H9 (cell line): Measurements from ENCODE around the gene PCSK2. TPM values are rescaled to one million over a fixed set of nuclear protein-coding genes. Genes with fewer than 3 reads are reported as not detected.

Source experiments
- DNase-seq: peaks from one replicate; pipeline ENCODE4 v3.0.0-alpha.2; 2017
- H2AFZ ChIP-seq: one replicate; pipeline ENCODE4 v1.6.1; 2013; ENCODE audit warnings: mild to moderate bottlenecking, low read length, control low read depth, moderate library complexity
- H2AK5ac ChIP-seq: 2 replicates; pipeline ENCODE4 v1.6.1; 2013; ENCODE audit warnings: low read length, control low read depth, mixed read lengths; ENCODE audit not compliant: insufficient read length
- H2BK120ac ChIP-seq: one replicate; pipeline ENCODE4 v1.6.1; 2013; ENCODE audit warnings: low read depth, mild to moderate bottlenecking, low read length, control low read depth, inconsistent platforms; ENCODE audit not compliant: poor library complexity, severe bottlenecking
- H2BK12ac ChIP-seq: 2 replicates; pipeline ENCODE4 v1.6.1; 2013; ENCODE audit warnings: low read length, control low read depth, mixed read lengths, low read depth; ENCODE audit not compliant: insufficient read length
- H2BK15ac ChIP-seq: 2 replicates; pipeline ENCODE4 v1.6.1; 2013; ENCODE audit warnings: low read depth, low read length, control low read depth
- H2BK20ac ChIP-seq: one replicate; pipeline ENCODE4 v1.6.1; 2013; ENCODE audit warnings: low read depth, mild to moderate bottlenecking, low read length, control low read depth, inconsistent platforms; ENCODE audit not compliant: poor library complexity, severe bottlenecking
- H2BK5ac ChIP-seq: 2 replicates; pipeline ENCODE4 v1.6.1; 2013; ENCODE audit warnings: low read length, control low read depth, mixed read lengths; ENCODE audit not compliant: insufficient read length
- H3K14ac ChIP-seq: 2 replicates; pipeline ENCODE4 v1.6.1; 2013; ENCODE audit warnings: low read length, control low read depth; ENCODE audit not compliant: insufficient read depth
- H3K18ac ChIP-seq: 2 replicates; pipeline ENCODE4 v1.6.1; 2013; ENCODE audit warnings: low read depth, mild to moderate bottlenecking, mixed read lengths, low read length, control low read depth; ENCODE audit not compliant: insufficient read length
- H3K23ac ChIP-seq: 2 replicates; pipeline ENCODE4 v1.6.1; 2013; ENCODE audit warnings: low read length, control low read depth, mixed read lengths, low read depth; ENCODE audit not compliant: insufficient read length
- H3K23me2 ChIP-seq: 2 replicates; pipeline ENCODE4 v1.6.1; 2013; ENCODE audit warnings: low read depth, mild to moderate bottlenecking, mixed read lengths, low read length, control low read depth; ENCODE audit not compliant: insufficient read length, poor library complexity, severe bottlenecking
- H3K27ac ChIP-seq: 2 replicates; pipeline ENCODE4 v1.5.1; 2013; ENCODE audit warnings: low read length, control low read depth, mixed read lengths, low read depth; ENCODE audit not compliant: insufficient read length
- H3K27me3 ChIP-seq: 2 replicates; pipeline ENCODE4 v1.6.1; 2013; ENCODE audit warnings: low read length, control low read depth, inconsistent platforms; ENCODE audit not compliant: insufficient read depth
- H3K4ac ChIP-seq: 2 replicates; pipeline ENCODE4 v1.6.1; 2013; ENCODE audit warnings: low read depth, mild to moderate bottlenecking, control low read depth, inconsistent platforms, low read length, moderate library complexity
- H3K4me1 ChIP-seq: 2 replicates; pipeline ENCODE4 v1.6.1; 2013; ENCODE audit warnings: low read length, control low read depth, inconsistent platforms; ENCODE audit not compliant: insufficient read depth
- H3K4me2 ChIP-seq: 2 replicates; pipeline ENCODE4 v1.6.1; 2013; ENCODE audit warnings: low read length, control low read depth, mixed read lengths; ENCODE audit not compliant: insufficient read length, insufficient read depth
- H3K56ac ChIP-seq: 2 replicates; pipeline ENCODE4 v1.6.1; 2013; ENCODE audit warnings: low read depth, mild to moderate bottlenecking, mixed read lengths, low read length, control low read depth; ENCODE audit not compliant: insufficient read length
- H3K79me1 ChIP-seq: 2 replicates; pipeline ENCODE4 v1.6.1; 2013; ENCODE audit warnings: low read depth, mild to moderate bottlenecking, moderate library complexity, low read length, control low read depth, inconsistent platforms; ENCODE audit not compliant: insufficient read depth, poor library complexity, severe bottlenecking
- H3K79me2 ChIP-seq: 2 replicates; pipeline ENCODE4 v1.6.1; 2013; ENCODE audit warnings: low read length, control low read depth, inconsistent platforms; ENCODE audit not compliant: insufficient read depth
- H3K9ac ChIP-seq: 2 replicates; pipeline ENCODE4 v1.6.1; 2013; ENCODE audit warnings: low read length, control low read depth, mixed read lengths; ENCODE audit not compliant: insufficient read length; ENCODE audit errors: extremely low read depth
- H3K9me3 ChIP-seq: one replicate; pipeline ENCODE4 v1.6.1; 2013; ENCODE audit warnings: low read depth, low read length, inconsistent platforms; ENCODE audit not compliant: control insufficient read depth
- H3T11ph ChIP-seq: one replicate; pipeline ENCODE4 v1.6.1; 2013; ENCODE audit warnings: mild to moderate bottlenecking, low read length, control low read depth, inconsistent platforms
- H4K20me1 ChIP-seq: one replicate; pipeline ENCODE4 v1.6.1; 2013; ENCODE audit not compliant: control insufficient read depth, insufficient read length, insufficient read depth
- H4K5ac ChIP-seq: 2 replicates; pipeline ENCODE4 v1.6.1; 2013; ENCODE audit warnings: low read depth, mild to moderate bottlenecking, mixed read lengths, low read length, control low read depth; ENCODE audit not compliant: insufficient read length
- H4K8ac ChIP-seq: replicated peaks from 2 replicates; pipeline ENCODE4 v1.6.1; 2013; ENCODE audit warnings: low read length, control low read depth, mixed read lengths, low read depth; ENCODE audit not compliant: insufficient read length
- H4K91ac ChIP-seq: 2 replicates; pipeline ENCODE4 v1.6.1; 2013; ENCODE audit warnings: low read depth, mild to moderate bottlenecking, moderate library complexity, mixed read lengths, low read length, control low read depth; ENCODE audit not compliant: insufficient read length
- H3K27ac Mint-ChIP-seq, 3 experiments: 2 replicates in 2 of 3; 3 replicates in 1 of 3; pipeline ENCODE4 v1.8.0; 2020 to 2021; ENCODE audit warnings: mixed read lengths in 3 of 3, mild to moderate bottlenecking in 1 of 3, moderate library complexity in 1 of 3
- H3K27me3 Mint-ChIP-seq: 2 replicates; pipeline ENCODE4 v1.8.0; 2021; ENCODE audit warnings: low read depth, mild to moderate bottlenecking, moderate library complexity, mixed read lengths
- H3K36me3 Mint-ChIP-seq, 3 experiments: 2 replicates in 2 of 3; 3 replicates in 1 of 3; pipeline ENCODE4 v1.8.0; 2020 to 2021; ENCODE audit warnings: low read depth in 3 of 3, mixed read lengths in 3 of 3; ENCODE audit not compliant: insufficient read depth in 1 of 3
- H3K4me1 Mint-ChIP-seq, 2 experiments: 2 replicates each; pipeline ENCODE4 v1.8.0; 2020; ENCODE audit warnings: mixed read lengths in 2 of 2
- H3K4me3 Mint-ChIP-seq, 2 experiments: 2 replicates in 1 of 2; 3 replicates in 1 of 2; pipeline ENCODE4 v1.8.0; 2020 to 2021; ENCODE audit warnings: mild to moderate bottlenecking in 2 of 2, mixed read lengths in 2 of 2, moderate library complexity in 1 of 2
- H3K9me3 Mint-ChIP-seq, 2 experiments: 2 replicates in 1 of 2; 3 replicates in 1 of 2; pipeline ENCODE4 v1.8.0; 2020; ENCODE audit warnings: mild to moderate bottlenecking in 2 of 2, mixed read lengths in 2 of 2, moderate library complexity in 1 of 2
- CTCF ChIP-seq: fragments of 200-600 bp; sonication (generic); conservative IDR thresholded peaks from 3 replicates; pipeline ENCODE4 v1.8.0; 2021; ENCODE audit warnings: antibody characterized with exemption, mild to moderate bottlenecking
- whole genome bisulfite sequencing: extraction: QIAGEN DNeasy Blood & Tissue Kit; methylation state at CpG from one replicate; pipeline ENCODE4 v1.1.7; 2013; ENCODE audit warnings: missing lambda C conversion rate, low lambda C conversion rate, mixed read lengths; ENCODE audit not compliant: insufficient read length; ENCODE audit errors: extremely low coverage; 5-methylcytosine and 5-hydroxymethylcytosine counted together
- total RNA-seq: library from RNA; stranded (reverse); gene quantifications from 2 replicates; pipeline ENCODE4 v1.2.1, GENCODE V29; 2021

PCSK2 gene
- total RNA-seq, 1 experiment from 2014 or later = 2.8 TPM

- H3K36me3 Mint-ChIP-seq = no peaks in the 10 kb centered on the region
- H3K27ac ChIP-seq = no peak overlapping the region
Measured at GRCh38 chr20:17339000-17339399, 112.2 kb downstream of the PCSK2 start.

More at GRCh38 chr20:17339000-17339399, 112.2 kb downstream of the PCSK2 start:
- Histone ChIP-seq H3T11ph (no peak overlapping the region), H2BK15ac (no peak overlapping the region), H2BK20ac (no peak overlapping the region), H3K56ac (no peak overlapping the region), H3K27me3 (no peaks in the 10 kb centered on the region), H3K9me3 (no peaks in the 10 kb centered on the region), H3K9ac (no peak overlapping the region), H2AK5ac (no peak overlapping the region), H3K23ac (no peak overlapping the region), H3K23me2 (no peaks in the 10 kb centered on the region), H3K14ac (no peak overlapping the region), H3K79me2 (no peaks in the 10 kb centered on the region), H2BK5ac (no peak overlapping the region), H4K5ac (no peak overlapping the region), H2BK120ac (no peak overlapping the region), H2BK12ac (no peak overlapping the region), H3K79me1 (no peaks in the 10 kb centered on the region), H2AFZ (no peak overlapping the region), H3K18ac (no peak overlapping the region), H3K4me2 (no peak overlapping the region), H3K4ac (no peak overlapping the region), H4K91ac (no peak overlapping the region), H4K20me1 (no peaks in the 10 kb centered on the region), H3K4me1 (peaks cover 1% of the 10 kb centered on the region; the same call in 1 of the 2 replicates), H4K8ac (no peak overlapping the region)
- no CpG with 5 or more reads among the region's 6 CpGs for WGBS
- no peaks in the 10 kb centered on the region for H3K9me3 Mint-ChIP-seq
- H3K27ac Mint-ChIP-seq = no peak overlapping the region
- H3K4me3 Mint-ChIP-seq = no peak overlapping the region
- peaks cover 11 to 12% of the 10 kb centered on the region in 2 experiments for H3K4me1 Mint-ChIP-seq
- DNase-seq = no peak
- TF ChIP-seq CTCF = no peak
- no peaks in the 10 kb centered on the region for H3K27me3 Mint-ChIP-seq
